ENCODE measurements around the gene PHF21A. TPM values are rescaled to one million over a fixed set of nuclear protein-coding genes. Genes with fewer than 3 reads are reported as not detected.

PHF21A gene
- total and polyA plus RNA-seq, 7 experiments from 2014 or later = 7.2 to 88.5 (median 54.5) TPM

DNA sequence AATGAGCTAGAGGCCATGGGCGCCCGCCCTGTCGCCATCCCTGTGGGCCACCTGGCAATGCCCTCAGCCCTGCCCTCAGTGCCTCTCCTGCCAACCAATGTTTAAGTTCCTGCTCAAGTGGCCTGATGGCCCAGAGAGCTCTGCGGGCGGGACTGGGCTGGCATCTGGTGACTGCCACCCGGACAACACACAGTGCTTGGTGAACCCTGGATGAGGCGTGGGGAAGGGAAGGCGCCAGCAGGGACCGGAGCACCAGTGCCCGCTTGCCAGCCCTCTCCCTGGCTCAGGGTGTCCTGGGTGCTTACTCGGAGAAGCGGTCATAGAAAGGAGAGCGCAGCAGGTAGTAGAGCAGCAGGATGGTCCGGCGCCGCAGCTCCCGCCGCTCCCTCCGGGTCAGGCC is 207.7 kb downstream of the PHF21A start:
- Mint-ChIP-seq H3K4me3 (no peak overlapping the region), H3K9me3 (peaks cover 0 to 3% (median 0%) of the 10 kb centered on the region in 11 donors), H3K36me3 (peaks cover 0 to 11% (median 5%) of the 10 kb centered on the region in 5 donors), H3K4me1 (peaks cover 15 to 41% (median 25%) of the 10 kb centered on the region in 7 donors), H3K27me3 (no peaks in the 10 kb centered on the region), H3K27ac (peak overlapping the region in 1 of 9 donors; percentile 31)
- intact Hi-C loops (cut with micrococcal nuclease) = no loop called here
- Histone ChIP-seq H3K36me3 (ENCODE audit: control insufficient read depth in 2 of 3, insufficient read depth in 3 of 3, low read length in 3 of 3) (peaks cover 5 to 63% (median 9%) of the 10 kb centered on the region in 3 experiments), H3K4me3 (ENCODE audit: low read length) (no peak overlapping the region), H3K27me3 (ENCODE audit: control insufficient read depth in 2 of 2, insufficient read depth in 2 of 2, low read length in 2 of 2) (no peaks in the 10 kb centered on the region), H3K9me3 (ENCODE audit: control insufficient read depth in 2 of 3, low read length in 3 of 3) (no peaks in the 10 kb centered on the region), H3K27ac (ENCODE audit: low read depth, low read length) (no peak overlapping the region), H3K4me1 (ENCODE audit: control insufficient read depth in 2 of 2, insufficient read depth in 2 of 2, low read length in 2 of 2) (peaks cover 14 to 22% of the 10 kb centered on the region in 2 donors)
- ChIA-PET CTCF (no interaction called here), POLR2A (no interaction called here)
- ATAC-seq = no peak
- no peak for DNase-seq

DNA sequence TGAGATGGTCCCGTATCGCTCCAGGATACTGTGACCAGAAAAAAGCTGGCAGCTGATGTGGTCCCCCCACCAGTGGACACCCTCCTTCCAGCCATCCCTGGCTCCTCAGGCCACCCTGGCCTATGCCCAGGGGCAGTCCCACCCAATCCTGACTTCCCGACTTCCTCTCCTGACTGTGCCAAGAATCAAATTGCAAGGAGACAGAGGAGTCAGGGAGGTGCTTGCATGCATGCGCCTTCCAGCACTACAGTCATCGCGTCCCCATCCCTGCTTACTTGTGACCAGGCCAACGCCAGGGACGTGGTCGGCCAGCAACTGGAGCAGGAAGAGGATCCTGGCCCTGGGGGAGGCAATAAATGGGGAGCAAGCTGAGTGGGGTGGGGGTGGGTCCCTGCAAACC is 210.6 kb downstream of the PHF21A start:
- Histone ChIP-seq H3K4me1 (ENCODE audit: control insufficient read depth in 2 of 2, insufficient read depth in 2 of 2, low read length in 2 of 2) (peaks cover 0 to 3% of the 10 kb centered on the region in 2 donors), H3K27ac (ENCODE audit: low read depth, low read length) (no peak overlapping the region), H3K4me3 (ENCODE audit: low read length) (no peak overlapping the region), H3K27me3 (ENCODE audit: control insufficient read depth in 2 of 2, insufficient read depth in 2 of 2, low read length in 2 of 2) (no peaks in the 10 kb centered on the region), H3K36me3 (ENCODE audit: control insufficient read depth in 2 of 3, insufficient read depth in 3 of 3, low read length in 3 of 3) (peaks cover 2 to 59% (median 7%) of the 10 kb centered on the region in 3 experiments), H3K9me3 (ENCODE audit: control insufficient read depth in 2 of 3, low read length in 3 of 3) (no peaks in the 10 kb centered on the region)
- Mint-ChIP-seq H3K27ac (peak overlapping the region in 1 of 9 donors; percentile 59), H3K9me3 (no peaks in the 10 kb centered on the region), H3K4me3 (no peak overlapping the region), H3K36me3 (peaks cover 0 to 10% (median 3%) of the 10 kb centered on the region in 5 donors), H3K27me3 (no peaks in the 10 kb centered on the region), H3K4me1 (peaks cover 1 to 24% (median 10%) of the 10 kb centered on the region in 7 donors)
- no peak for ATAC-seq
- CTCF ChIA-PET = no interaction called here
- intact Hi-C loops (cut with micrococcal nuclease) = no loop called here
- DNase-seq = no peak
- POLR2A ChIA-PET = no interaction called here

- CTCF ChIA-PET = no interaction called here
- intact Hi-C loops (cut with micrococcal nuclease) = no loop called here
Observed at GRCh38 chr11:45909594-45910475, 211.4 kb downstream of the PHF21A start.

DNA sequence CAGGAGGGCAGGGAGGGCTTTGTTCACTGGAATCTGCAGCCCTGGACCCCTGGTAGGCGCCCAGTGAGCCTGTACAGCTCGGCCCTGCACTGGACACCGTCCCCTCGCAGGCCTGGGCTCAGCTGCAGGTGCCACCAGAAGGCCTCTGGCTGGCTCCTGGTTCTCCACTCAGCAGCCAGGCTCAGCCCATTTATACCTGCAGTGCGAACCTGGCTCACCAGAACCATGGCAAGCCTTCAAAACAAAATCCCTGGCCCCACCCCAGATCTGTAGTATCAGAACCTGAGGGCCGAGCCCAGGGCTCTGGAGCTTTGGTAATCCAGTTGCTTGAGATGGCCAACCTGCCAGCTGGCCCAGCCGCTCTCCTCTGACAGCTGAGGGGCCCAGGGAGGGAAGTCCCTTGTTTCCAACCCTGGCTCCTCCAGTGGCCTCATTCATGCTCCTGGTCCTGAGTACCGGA is 213.3 kb downstream of the PHF21A start:
- Histone ChIP-seq H3K36me3 (ENCODE audit: control insufficient read depth in 2 of 3, insufficient read depth in 3 of 3, low read length in 3 of 3) (peaks cover 0 to 32% (median 0%) of the 10 kb centered on the region in 3 experiments), H3K27me3 (ENCODE audit: control insufficient read depth in 2 of 2, insufficient read depth in 2 of 2, low read length in 2 of 2) (no peaks in the 10 kb centered on the region), H3K4me1 (ENCODE audit: control insufficient read depth in 2 of 2, insufficient read depth in 2 of 2, low read length in 2 of 2) (no peaks in the 10 kb centered on the region), H3K9me3 (ENCODE audit: control insufficient read depth in 2 of 3, low read length in 3 of 3) (no peaks in the 10 kb centered on the region), H3K27ac (ENCODE audit: low read depth, low read length) (no peak overlapping the region), H3K4me3 (ENCODE audit: low read length) (no peak overlapping the region)
- Mint-ChIP-seq H3K9me3 (no peaks in the 10 kb centered on the region), H3K4me1 (peaks cover 0 to 14% (median 3%) of the 10 kb centered on the region in 7 donors), H3K27ac (no peak overlapping the region), H3K27me3 (no peaks in the 10 kb centered on the region), H3K4me3 (no peak overlapping the region), H3K36me3 (peaks cover 0 to 5% (median 3%) of the 10 kb centered on the region in 5 donors)
- intact Hi-C loops (cut with micrococcal nuclease) = no loop called here
- DNase-seq (no peak), ATAC-seq (no peak)
- POLR2A ChIA-PET = interaction anchor here (1.0 kb wide), 1 partner anchor 9 kb away, joined by 4 read pairs; no protein-coding TSS in a partner anchor
- CTCF ChIA-PET = no interaction called here

More at GRCh38 chr11:45909594-45910475, 211.4 kb downstream of the PHF21A start:
- Mint-ChIP-seq H3K4me1 (peaks cover 0 to 23% (median 3%) of the 10 kb centered on the region in 7 donors), H3K4me3 (no peak overlapping the region), H3K9me3 (no peaks in the 10 kb centered on the region), H3K27me3 (no peaks in the 10 kb centered on the region), H3K27ac (no peak overlapping the region), H3K36me3 (peaks cover 0 to 5% (median 3%) of the 10 kb centered on the region in 5 donors)
- ATAC-seq (no peak), DNase-seq (no peak)
- POLR2A ChIA-PET = interaction anchor here (0.9 to 1.5 kb wide), 2 partner anchors 8 to 63 kb away, joined by 4 to 5 read pairs; partner anchors contain the start of gene PEX16
- no peak overlapping the region for H3K27ac ChIP-seq (ENCODE audit: low read depth, low read length)
- H3K4me3 ChIP-seq (ENCODE audit: low read length) = no peak overlapping the region
- H3K9me3 ChIP-seq (ENCODE audit: control insufficient read depth in 2 of 3, low read length in 3 of 3) = no peaks in the 10 kb centered on the region
- H3K4me1 ChIP-seq (ENCODE audit: control insufficient read depth in 2 of 2, insufficient read depth in 2 of 2, low read length in 2 of 2) = no peaks in the 10 kb centered on the region
- no peaks in the 10 kb centered on the region for H3K27me3 ChIP-seq (ENCODE audit: control insufficient read depth in 2 of 2, insufficient read depth in 2 of 2, low read length in 2 of 2)
- peaks cover 0 to 51% (median under 1%) of the 10 kb centered on the region in 3 experiments for H3K36me3 ChIP-seq (ENCODE audit: control insufficient read depth in 2 of 3, insufficient read depth in 3 of 3, low read length in 3 of 3)

DNA sequence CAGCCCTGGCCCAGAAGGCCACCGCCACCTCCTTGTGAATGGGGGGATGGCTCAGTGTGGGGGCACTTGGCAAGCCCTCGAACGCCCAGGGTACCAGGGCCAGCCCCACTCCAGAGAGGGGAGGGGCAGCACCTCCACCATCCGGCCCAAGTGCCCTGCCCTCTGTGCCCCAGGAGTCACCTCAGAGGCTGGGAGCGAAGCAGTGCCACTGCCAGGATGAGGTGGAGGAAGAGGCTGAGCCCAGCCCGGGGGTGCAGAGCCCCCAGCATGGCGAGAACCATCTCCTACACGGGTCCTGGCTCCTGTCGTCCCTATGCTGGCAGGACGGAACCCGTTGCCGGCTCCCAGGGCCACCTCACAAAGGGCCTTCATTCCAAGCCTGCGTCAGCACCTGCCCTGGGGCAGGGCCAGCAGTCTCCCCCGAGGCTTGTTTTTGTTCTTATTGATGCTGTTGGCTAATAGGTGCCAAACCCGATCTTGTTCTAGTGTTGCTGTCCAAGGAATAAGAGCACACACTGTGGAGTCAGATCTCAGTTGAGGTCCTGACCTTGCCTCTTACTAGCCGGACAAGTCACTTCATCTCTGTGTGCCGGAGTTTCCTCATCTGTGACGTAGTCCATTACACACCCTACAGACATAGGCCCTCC is 214.2 kb downstream of the PHF21A start, which contains the start of gene FREY1:
FREY1 (minus strand) TSS at position 307 of the 647 bp plus-strand sequence; CDS start at position 281, 26 bp downstream.
- no peak within 1 kb of the TSS for H3K4me3 ChIP-seq (ENCODE audit: low read length)
- Mint-ChIP-seq H3K27ac (peak within 1 kb of the TSS in 1 of 9 donors; percentile 77), H3K36me3 (peaks cover 0 to 5% (median 3%) of the 10 kb centered on the region in 5 donors), H3K9me3 (no peaks in the 10 kb centered on the region), H3K27me3 (no peaks in the 10 kb centered on the region), H3K4me1 (peaks cover 0 to 14% (median 3%) of the 10 kb centered on the region in 7 donors), H3K4me3 (no peak within 1 kb of the TSS)
- H3K4me1 ChIP-seq (ENCODE audit: control insufficient read depth in 2 of 2, insufficient read depth in 2 of 2, low read length in 2 of 2) = no peaks in the 10 kb centered on the region
- H3K9me3 ChIP-seq (ENCODE audit: control insufficient read depth in 2 of 3, low read length in 3 of 3) = no peaks in the 10 kb centered on the region
- DNase-seq (no peak), ATAC-seq (no peak)
- CTCF ChIA-PET = no interaction called here
- intact Hi-C loops (cut with micrococcal nuclease) = no loop called here
- POLR2A ChIA-PET = no interaction called here
- H3K27ac ChIP-seq (ENCODE audit: low read depth, low read length) = no peak within 1 kb of the TSS
- H3K36me3 ChIP-seq (ENCODE audit: control insufficient read depth in 2 of 3, insufficient read depth in 3 of 3, low read length in 3 of 3) = peaks cover 0 to 28% (median 0%) of the 10 kb centered on the region in 3 experiments
- no peaks in the 10 kb centered on the region for H3K27me3 ChIP-seq (ENCODE audit: control insufficient read depth in 2 of 2, insufficient read depth in 2 of 2, low read length in 2 of 2)

GRCh38 chr11:45906096-45906682 is 215.1 kb downstream of the PHF21A start:
- no peak overlapping the region for H3K27ac ChIP-seq (ENCODE audit: low read depth, low read length)
- ChIA-PET CTCF (no interaction called here), POLR2A (no interaction called here)
- no peak overlapping the region for H3K4me3 ChIP-seq (ENCODE audit: low read length)
- intact Hi-C loops (cut with micrococcal nuclease) = no loop called here
- H3K36me3 Mint-ChIP-seq = peaks cover 0 to 3% (median under 1%) of the 10 kb centered on the region in 5 donors
- no peaks in the 10 kb centered on the region for H3K4me1 ChIP-seq (ENCODE audit: control insufficient read depth in 2 of 2, insufficient read depth in 2 of 2, low read length in 2 of 2)
- no peaks in the 10 kb centered on the region for H3K9me3 Mint-ChIP-seq
- peaks cover 0 to 14% (median 3%) of the 10 kb centered on the region in 7 donors for H3K4me1 Mint-ChIP-seq
- H3K36me3 ChIP-seq (ENCODE audit: control insufficient read depth in 2 of 3, insufficient read depth in 3 of 3, low read length in 3 of 3) = peaks cover 0 to 23% (median 0%) of the 10 kb centered on the region in 3 experiments
- H3K9me3 ChIP-seq (ENCODE audit: control insufficient read depth in 2 of 3, low read length in 3 of 3) = no peaks in the 10 kb centered on the region
- no peaks in the 10 kb centered on the region for H3K27me3 ChIP-seq (ENCODE audit: control insufficient read depth in 2 of 2, insufficient read depth in 2 of 2, low read length in 2 of 2)
- peak overlapping the region in 1 of 9 donors; percentile 77 for H3K27ac Mint-ChIP-seq
- peak; percentile 44 for ATAC-seq
- no peak for DNase-seq
- no peak overlapping the region for H3K4me3 Mint-ChIP-seq
- peaks cover 0 to 8% (median 0%) of the 10 kb centered on the region in 5 donors for H3K27me3 Mint-ChIP-seq
